Muscle of back (tissue), 11 donors: ENCODE data around the gene MAN1B1. TPM values are rescaled to one million over a fixed set of nuclear protein-coding genes. Genes with fewer than 3 reads are reported as not detected.

Source experiments
- DNase-seq, 3 donors: peaks; one replicate each; pipeline versions ENCODE4 v3.0.0 to v3.0.0-alpha.2; 2013
- polyA plus RNA-seq, 10 donors: library from polyadenylated mRNA; unstranded; fragments of 120-200 nt; gene quantifications; one replicate each; pipeline ENCODE4 v1.2.1, GENCODE V29; 2013; ENCODE audit not compliant: insufficient read length in 10 of 10

Gene MAN1B1
- polyA plus RNA-seq, 10 donors, result 31.3 to 54.4 (median 41.1) TPM

DNA sequence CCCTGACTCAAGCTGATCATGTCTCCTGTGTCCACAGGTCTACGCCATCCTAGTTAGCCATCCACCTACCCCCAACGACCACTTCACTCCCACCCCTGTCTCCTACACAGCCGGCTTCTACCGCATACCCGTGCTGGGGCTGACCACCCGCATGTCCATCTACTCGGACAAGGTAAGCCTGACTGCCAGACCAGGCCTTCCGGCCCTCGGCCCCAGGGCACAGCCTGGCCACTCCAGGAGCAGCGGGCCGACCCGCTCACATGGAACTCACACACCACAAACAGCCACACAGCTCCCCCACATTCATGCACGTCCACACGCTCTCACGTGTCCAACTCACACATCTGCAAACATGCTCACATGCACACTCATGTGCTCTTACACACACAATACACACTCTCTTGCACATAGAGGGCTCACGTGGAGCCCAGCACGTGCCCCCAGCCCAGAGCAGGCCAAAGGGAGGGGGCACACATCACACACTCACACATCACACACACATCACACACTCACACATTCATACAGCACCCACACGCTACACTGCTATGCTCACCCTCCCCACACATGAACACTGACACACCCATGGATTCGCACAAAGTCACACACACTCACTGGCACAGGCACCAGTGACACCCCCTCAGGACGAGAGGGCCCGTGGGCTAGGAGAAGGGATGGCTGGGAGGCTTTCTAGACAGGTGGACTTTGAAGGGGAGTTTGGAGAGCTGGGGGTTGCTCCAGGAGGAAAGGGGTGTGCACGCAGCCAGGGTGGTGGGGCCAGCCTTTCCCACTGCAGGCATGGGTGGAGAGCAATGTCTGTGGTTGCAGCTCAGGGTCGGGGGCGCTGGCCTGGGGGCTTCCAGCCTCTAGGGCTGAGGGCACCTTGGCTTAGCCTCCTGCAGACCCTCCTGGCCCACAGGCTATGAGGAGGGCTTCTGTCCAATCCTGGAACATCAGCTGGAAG, 55.5 kb downstream of the MAN1B1 start:
- no peak for DNase-seq

GRCh38 chr9:137143459-137143858, 56.7 kb downstream of the MAN1B1 start:
- DNase-seq, result no peak

GRCh38 chr9:137145731-137146526, 59.1 kb downstream of the MAN1B1 start:
- DNase-seq, result no peak

GRCh38 chr9:137146527-137146918, 59.7 kb downstream of the MAN1B1 start:
- no peak for DNase-seq

DNA sequence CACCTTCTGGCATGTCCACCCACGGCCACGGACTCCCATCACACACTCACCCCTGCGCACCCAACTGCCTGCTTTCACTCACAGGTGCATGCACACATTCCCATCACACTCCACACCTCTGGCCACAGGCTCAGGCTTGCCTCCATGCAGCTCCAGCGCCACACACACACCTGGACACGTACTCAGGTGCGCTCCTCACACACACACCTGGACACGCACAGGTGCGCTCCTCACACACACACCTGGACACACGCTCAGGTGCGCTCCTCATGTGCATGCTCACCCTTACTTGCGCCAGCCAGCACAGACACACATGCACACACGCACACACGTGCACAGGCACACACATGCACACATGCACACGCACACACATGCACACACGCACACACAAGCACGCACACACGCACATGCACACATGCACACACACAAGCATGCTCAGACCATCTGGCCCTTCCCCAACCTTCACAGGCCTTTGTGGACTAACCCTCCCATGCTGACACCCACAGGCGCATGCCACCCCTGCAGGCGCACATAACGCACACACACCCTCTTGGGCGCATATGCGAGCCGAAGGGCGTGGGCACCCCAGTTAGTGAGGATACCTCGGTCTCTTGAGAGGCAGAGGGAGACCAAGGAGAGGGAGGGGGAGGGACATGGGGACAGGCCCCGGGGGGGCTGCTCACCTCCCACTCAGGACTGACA, 60.5 kb downstream of the MAN1B1 start:
- no peak for DNase-seq

DNA sequence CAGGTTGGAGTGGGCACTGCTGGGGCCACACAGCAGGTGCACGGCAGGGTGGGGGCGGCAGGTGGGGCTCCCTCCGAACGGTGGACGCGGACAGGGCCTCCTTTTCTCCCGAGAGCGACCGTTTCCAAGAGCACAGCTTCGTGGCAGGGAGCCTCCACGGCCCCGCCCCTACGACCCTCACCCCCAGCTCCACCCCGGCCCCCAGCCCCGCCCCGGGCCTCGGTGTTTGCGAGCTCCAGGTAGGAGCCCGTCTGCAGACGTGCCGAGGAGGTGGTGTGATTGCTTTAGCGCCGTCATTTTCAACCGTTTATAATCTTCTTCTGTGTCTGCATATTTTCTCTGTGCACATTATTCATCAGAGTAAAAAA, 61.0 kb downstream of the MAN1B1 start:
- DNase-seq, result no peak

GRCh38 chr9:137148242-137148641, 61.5 kb downstream of the MAN1B1 start:
- no peak for DNase-seq

- no peak for DNase-seq
These were observed 61.9 kb downstream of the MAN1B1 start for GRCh38 chr9:137148661-137149060.

- no peak for DNase-seq
These were observed 62.6 kb downstream of the MAN1B1 start for GRCh38 chr9:137149363-137149762.

DNA sequence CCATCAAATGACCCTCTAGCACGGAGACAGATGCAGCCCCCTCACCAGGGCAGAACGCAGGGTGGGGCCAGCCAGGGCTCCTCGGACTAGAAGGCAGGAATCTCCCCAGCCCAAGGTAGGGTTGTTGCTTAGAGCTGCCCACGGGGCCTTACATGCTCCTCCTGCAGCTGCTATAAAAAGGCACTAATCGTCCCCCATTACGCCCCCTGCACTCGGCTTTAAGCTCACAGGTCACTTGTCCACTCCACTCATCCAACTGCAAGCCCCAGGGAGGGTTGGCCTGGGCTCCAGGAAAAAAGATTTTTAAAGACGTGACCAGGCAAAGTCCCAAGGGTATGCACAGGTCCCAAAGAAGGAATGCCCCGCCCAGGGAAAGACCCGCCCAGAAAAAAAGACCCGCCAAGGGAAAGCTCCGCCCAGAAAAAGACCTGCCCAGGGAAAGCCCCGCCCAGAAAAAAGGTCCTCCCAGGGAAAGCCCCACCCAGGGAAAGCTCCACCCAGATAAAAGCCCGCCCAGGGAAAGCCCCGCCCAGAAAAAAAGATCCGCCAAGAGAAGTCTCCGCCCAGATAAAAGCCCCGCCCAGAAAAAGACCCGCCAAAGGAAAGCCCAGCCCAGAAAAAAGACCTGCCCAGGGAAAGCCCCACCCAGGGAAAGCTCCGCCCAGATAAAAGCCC, 63.3 kb downstream of the MAN1B1 start:
- DNase-seq, result no peak

DNA sequence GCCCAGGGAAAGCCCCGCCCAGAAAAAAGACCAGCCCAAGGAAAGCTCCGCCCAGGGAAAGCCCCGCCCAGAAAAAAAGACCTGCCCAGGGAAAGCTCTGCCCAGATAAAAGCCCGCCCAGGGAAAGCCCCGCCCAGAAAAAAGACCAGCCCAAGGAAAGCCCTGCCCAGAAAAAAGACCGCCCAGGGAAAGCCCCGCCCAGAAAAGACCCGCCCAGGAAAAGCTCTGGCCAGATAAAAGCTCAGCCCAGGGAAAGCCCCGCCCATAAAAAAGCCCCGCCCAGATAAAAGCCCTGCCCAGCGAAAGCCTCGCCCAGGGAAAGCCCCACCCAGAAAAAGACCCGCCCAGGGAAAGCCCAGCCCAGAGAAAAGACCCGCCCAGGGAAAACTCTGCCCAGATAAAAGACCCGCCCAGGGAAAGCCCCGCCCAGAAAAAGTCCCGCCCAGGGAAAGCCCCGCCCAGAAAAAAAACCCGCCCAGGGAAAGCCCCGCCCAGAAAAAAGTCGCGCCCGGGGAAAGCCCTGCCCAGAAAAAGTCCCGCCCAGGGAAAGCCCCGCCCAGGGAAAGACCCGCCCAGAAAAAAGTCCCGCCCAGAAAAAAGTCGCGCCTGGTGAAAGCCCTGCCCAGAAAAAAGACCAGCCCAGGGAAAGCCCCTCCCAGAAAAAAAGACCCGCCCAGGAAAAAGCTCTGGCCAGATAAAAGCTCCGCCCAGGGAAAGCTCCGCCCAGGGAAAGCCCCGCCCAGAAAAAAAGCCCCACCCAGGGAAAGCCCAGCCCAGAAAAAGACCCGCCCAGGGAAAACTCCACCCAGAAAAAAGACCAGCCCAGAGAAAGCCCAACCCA, 64.1 kb downstream of the MAN1B1 start:
- no peak for DNase-seq

- no peak for DNase-seq
These were observed 66.1 kb downstream of the MAN1B1 start for GRCh38 chr9:137152844-137153405.

GRCh38 chr9:137156567-137157375, 70.0 kb downstream of the MAN1B1 start:
- no peak for DNase-seq

GRCh38 chr9:137157618-137158415, 71.0 kb downstream of the MAN1B1 start:
- no peak for DNase-seq

DNA sequence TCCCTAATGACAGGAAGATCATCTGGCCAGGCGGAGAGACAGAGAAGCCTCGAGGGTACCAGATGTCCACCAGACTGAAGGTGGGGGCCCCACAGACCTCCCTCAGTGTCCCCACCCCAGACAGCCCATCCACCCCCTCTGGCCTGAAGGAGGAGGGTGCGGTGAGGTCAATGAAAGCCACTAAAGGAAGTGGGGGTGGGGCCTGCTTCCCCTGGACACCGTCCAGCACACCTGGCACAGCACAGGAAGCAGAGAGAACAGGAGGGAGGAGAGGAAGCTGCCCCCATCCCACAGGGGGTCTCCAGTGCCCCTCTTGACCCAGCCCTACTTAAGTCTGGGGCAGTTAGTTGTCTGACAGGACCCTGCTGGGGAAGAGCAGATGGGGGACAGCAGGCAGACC, 71.8 kb downstream of the MAN1B1 start:
- no peak for DNase-seq
